Erythroblast (primary cell): ENCODE results near the gene PRIMA1.
A peak's percentile ranks its signal among the peaks of the same experiment; 100 is the strongest.

ENCODE experiments used
- DNase-seq, 2 experiments: peaks; one replicate each; lab custom pipeline; 2025; lab: John Stamatoyannopoulos, UW
- GATA1 ChIP-seq: IDR thresholded peaks from 2 replicates; pipeline ENCODE4 v1.6.1; 2011; ENCODE audit warnings: low read depth, mild to moderate bottlenecking, control low read depth, low read length, moderate library complexity
- POLR2A ChIP-seq: IDR thresholded peaks from 2 replicates; pipeline ENCODE4 v1.6.1; 2011; ENCODE audit warnings: mild to moderate bottlenecking, low read length

PRIMA1 gene

DNA sequence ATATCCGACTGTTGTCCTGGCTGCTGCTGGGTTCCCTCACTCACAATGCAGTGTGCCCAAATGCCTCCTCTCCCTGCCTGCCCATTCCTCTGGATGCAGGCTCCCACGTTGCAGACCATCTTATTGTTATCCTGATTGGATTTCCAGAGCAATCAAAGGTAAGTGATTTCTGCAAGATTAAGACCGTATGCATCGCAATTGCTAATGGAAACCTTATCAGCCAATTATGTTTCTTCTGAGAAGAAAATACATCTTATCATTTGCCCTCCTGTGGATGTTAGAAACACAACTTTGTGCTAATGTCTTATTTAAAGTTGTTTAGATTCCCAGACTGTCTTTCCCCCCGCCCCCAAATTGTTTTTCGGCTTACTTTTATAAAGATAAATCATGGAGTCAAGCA, 98.1 kb downstream of the PRIMA1 start:
- no peak for DNase-seq
- TF ChIP-seq GATA1 (no peak), POLR2A (no peak)

DNA sequence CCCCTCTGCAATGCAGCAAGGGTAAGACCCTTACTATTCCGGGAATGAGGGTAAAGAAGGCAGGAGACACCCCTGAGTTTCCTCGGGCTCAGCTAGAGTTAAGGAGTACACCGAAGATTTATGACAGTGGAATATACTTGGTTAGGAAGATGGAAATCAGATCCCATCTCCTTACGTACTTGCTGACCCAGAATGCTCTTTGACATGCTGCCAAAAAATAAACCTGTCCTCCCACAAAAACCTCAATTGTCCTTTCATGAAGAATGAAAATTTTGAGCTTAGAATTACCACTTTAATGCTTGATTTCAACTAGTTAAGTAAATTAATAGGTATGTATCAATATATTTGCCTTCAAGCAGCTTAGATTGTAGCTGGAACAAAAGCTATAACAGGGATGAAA, 99.5 kb downstream of the PRIMA1 start:
- TF ChIP-seq GATA1: no peak
- TF ChIP-seq POLR2A: no peak
- DNase-seq: no peak

DNA sequence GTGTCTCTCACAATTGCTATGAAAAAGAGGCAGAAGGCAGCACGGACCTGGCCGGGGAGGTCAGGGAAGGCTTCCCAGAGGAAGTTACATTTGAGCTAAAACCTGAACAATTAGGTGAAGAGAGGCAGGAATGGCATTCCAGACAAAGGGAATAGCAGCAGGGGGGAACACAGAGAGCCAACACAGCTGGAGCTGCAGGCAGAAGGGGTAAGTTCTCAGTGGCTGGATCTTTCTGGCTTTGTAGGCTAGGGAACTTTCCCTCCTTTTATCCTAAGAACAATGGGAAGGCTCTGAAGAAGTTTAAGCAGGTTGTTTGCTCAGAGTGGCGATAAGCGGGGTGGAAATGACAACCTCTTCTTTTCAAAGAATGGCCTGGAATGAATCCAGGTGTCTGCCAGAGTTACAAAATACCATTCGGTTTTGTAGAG, 100.0 kb downstream of the PRIMA1 start:
- no peak for DNase-seq
- no peak for TF ChIP-seq POLR2A
- TF ChIP-seq GATA1: no peak

DNA sequence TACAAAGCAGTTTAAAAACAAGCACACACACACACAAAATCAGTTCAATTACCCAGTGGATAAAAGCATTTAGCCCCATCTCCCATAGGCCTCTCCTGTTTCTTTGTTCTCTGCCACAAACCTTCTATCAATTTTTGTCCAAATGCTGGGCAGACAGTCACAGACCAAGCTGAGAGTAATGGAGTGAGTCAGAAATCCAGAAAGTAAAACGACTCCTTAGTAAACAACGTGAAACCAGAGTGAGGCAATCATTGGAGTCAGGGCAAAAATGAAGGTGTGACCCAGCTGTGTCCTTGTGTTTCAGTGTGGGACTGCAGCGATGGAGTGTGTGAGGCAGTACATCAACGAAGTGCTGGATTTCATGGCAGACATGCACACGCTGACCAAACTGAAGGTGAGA, 102.0 kb downstream of the PRIMA1 start:
- DNase-seq: no peak
- TF ChIP-seq POLR2A (no peak), GATA1 (no peak)

DNA sequence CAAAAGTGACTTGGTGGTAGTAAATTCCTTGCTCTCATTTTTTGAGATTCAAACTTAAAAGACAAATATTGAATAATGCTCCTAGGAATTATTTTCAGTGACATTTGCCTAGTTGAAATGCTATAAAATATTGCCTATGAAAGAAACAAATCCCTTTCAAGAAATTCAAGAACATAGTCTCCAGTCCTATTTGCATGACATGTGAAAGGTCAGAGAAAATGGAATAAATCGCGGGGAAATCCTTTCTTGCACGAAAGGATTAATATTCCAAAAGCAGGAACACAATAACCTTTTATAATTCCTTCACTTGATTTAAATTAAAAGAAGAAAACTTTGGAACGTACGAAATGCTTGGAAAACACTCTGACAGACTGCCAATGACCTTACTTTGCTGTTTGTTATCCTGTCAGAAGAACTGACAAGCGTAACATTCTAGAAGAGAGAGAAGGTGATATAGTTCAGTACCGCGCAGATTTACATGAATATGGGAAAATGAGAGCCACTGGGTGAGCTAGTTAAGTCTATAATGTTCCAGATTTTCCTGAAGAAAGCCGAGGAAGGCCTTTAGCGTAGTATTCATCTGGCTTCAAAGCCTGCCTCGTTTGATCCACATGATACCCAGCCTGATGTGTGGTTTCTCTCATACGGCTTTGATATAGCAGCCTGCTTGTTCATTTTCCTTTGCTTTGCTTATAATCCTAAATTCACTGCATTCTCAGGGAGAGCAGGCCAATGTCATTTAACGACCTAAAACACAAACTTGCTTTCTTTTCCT, 103.0 kb downstream of the PRIMA1 start:
- DNase-seq: no peak
- TF ChIP-seq POLR2A (no peak), GATA1 (no peak)

DNA sequence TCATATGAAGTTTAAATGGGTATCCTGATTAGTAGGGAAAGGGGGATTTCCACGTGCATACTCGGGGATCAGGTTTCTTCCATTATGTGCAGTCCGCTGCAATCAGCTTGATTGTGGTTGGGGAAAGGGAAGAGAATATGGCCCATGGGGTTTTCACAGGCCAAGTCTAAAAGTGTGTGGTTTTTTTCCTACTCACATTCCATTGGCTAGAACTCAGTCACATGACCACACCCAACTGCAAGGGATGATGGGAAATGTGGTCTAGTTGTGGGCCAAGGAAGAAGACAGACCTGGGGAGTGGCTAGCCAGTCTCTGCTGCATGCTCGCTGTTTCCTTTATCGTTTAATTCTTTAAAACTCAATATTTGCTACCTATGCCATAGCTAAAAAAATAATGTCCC, 105.1 kb downstream of the PRIMA1 start:
- DNase-seq: peak; percentile 12 to 40
- no peak for TF ChIP-seq POLR2A
- TF ChIP-seq GATA1: no peak

DNA sequence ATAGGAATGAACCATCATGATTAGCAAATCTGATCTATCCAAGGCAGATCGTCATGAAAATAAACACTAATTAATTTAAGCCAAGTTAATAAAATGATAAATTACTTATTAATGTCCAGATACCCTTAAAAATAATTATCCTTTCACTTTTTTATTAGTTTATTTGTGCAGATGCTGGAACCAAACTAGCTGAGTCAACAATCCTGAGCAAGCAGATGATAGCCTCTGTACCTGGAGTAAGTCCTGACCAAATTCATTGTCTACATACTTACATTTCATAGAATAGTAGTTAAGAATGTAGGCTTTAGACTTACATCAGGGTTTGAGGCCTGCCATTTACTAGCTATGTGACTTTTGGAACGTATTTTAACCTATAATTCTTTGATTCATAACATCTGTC, 105.8 kb downstream of the PRIMA1 start:
- no peak for DNase-seq
- no peak for TF ChIP-seq GATA1
- no peak for TF ChIP-seq POLR2A

DNA sequence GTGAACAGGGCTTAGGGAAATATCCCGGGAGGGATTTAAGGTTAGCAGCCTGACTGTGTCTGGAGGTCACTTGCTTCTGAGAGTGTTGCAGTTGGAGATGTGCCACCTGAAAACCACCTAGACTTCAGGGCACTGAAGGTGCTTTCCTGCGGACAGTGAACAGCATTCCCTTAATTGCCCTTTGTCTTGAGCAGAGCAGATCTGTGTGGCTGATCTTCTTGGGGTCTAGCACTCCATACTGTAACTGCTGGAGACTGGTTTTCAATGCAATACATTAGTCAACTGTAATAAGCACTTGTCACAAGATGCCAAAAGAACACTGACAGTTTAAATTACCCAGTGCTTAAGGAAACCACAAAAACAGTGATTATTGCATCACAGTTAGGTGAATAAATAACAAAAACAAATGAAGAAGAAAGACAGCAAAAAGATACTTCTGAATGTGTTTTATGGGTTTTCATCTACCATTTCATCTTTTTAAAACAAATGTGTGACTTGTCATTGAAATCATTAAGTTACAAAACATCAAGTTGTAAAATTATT, 111.8 kb downstream of the PRIMA1 start:
- TF ChIP-seq POLR2A (no peak), GATA1 (no peak)
- no peak for DNase-seq

DNA sequence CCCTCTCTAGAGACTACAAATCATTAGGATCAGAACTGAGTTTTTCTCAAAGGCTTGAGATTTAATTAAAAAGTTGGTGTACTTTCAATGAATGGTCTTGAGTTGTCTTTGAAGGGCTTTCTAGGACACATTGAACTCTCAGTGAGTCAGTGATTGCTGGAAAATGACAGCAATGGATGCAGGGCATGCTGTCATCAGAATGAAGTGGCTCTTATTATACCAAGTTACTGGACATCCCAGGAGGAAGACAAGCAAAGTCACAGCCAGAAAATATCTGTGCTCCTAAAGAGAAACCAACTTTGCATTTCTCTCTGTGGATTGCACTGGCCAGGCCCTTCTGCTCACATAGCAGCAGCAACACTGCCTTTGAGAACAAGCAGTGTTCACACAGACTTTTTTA, 112.6 kb downstream of the PRIMA1 start:
- no peak for DNase-seq
- TF ChIP-seq POLR2A: no peak
- no peak for TF ChIP-seq GATA1

DNA sequence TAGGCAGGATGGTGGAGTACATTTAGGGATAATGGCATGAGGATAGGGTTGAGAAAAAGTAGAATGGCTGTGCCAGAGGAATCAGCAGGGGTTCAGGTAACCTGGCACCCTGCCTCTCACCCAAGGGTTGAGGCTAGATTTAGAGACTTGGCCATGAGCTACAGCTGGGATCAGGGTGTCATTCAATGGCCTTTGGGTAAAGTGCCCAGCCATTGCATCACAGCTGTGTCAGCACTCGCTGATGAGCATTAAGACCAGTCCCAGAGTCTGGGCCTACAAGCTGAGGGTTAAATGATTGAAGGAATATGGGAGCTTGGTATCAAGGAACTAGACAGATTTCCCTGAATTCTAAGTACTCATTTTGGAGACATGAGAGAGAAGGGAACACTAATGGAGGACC, 113.9 kb downstream of the PRIMA1 start:
- TF ChIP-seq POLR2A (no peak), GATA1 (no peak)
- DNase-seq: no peak

DNA sequence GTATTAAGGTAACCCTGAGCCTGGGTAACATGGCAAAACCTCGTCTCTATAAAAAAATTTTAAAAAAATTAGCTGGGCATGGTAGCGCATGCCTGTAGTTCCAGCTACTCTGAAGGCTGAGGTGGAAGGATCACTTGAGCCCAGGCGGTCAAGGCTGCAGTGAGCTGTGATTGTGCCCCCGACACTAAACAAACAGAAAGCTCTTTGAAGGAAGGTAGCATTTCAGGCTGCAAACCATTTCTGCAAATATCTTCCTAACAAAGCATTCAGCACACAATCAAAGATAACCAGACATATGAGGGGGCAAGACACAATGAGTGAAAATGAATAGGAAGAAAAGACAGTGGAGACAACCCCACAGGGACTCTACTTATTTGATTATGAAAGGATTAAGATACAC, 118.7 kb downstream of the PRIMA1 start:
- TF ChIP-seq POLR2A: no peak
- no peak for TF ChIP-seq GATA1
- no peak for DNase-seq
